GOT3 (cell line): ENCODE data around the gene RPL36AL.
"Not testable (repeated sequence)": the region's sequence is repeated elsewhere in the genome, so short reads cannot be mapped to it uniquely, and the experiment has no call there.

Experiments used
- DNase-seq: peaks from one replicate; lab custom pipeline; 2025; ENCODE audit warnings: mixed read lengths; lab: John Stamatoyannopoulos, UW

RPL36AL gene

GRCh38 chr14:49619273-49619672 lies 1.2 kb downstream of the RPL36AL start:
- DNase-seq: not testable (repeated sequence)

GRCh38 chr14:49617852-49618519 lies 2.4 kb downstream of the RPL36AL start:
- DNase-seq: no peak

GRCh38 chr14:49615776-49616175 lies 4.7 kb downstream of the RPL36AL start:
- no peak for DNase-seq

GRCh38 chr14:49614196-49614595 lies 6.2 kb downstream of the RPL36AL start:
- no peak for DNase-seq

- no peak for DNase-seq
Measured at GRCh38 chr14:49612671-49613070, 7.8 kb downstream of the RPL36AL start.

- no peak for DNase-seq
Measured at GRCh38 chr14:49612251-49612650, 8.2 kb downstream of the RPL36AL start.

GRCh38 chr14:49607583-49607982 lies 12.8 kb downstream of the RPL36AL start:
- no peak for DNase-seq

- DNase-seq: peak; percentile 51
Measured at GRCh38 chr14:49598485-49599300, 21.7 kb downstream of the RPL36AL start, which contains the start of gene LRR1. Gene LRR1 (plus strand): TSS chr14:49598940. CDS start chr14:49599021, 81 bp downstream.

GRCh38 chr14:49598189-49598484 lies 22.3 kb downstream of the RPL36AL start:
- no peak for DNase-seq

- DNase-seq: no peak
Measured at GRCh38 chr14:49594347-49595091, 25.9 kb downstream of the RPL36AL start.

GRCh38 chr14:49593016-49593415 lies 27.4 kb downstream of the RPL36AL start:
- no peak for DNase-seq

- no peak for DNase-seq
Measured at GRCh38 chr14:49589387-49589786, 31.0 kb downstream of the RPL36AL start.

GRCh38 chr14:49586673-49587460 lies 33.6 kb downstream of the RPL36AL start:
- DNase-seq: no peak

GRCh38 chr14:49585803-49586672 lies 34.4 kb downstream of the RPL36AL start, which contains the start of gene RPS29:
Gene RPS29 (minus strand): TSS chr14:49586380. CDS start chr14:49586346, 34 bp downstream.
- DNase-seq: peak; percentile 81

- DNase-seq: not testable (repeated sequence)
Measured at GRCh38 chr14:49584981-49585640, 35.3 kb downstream of the RPL36AL start.

GRCh38 chr14:49584058-49584457 lies 36.4 kb downstream of the RPL36AL start:
- no peak for DNase-seq

- DNase-seq: no peak
Measured at GRCh38 chr14:49583629-49584028, 36.8 kb downstream of the RPL36AL start.

- no peak for DNase-seq
Measured at GRCh38 chr14:49582113-49582977, 38.1 kb downstream of the RPL36AL start.
